A549 (cell line): ENCODE data around the gene SLC24A3.

Source experiments
- EHF ChIP-seq: fragments of 250-450 bp; sonication (Bioruptor Pico); IDR thresholded peaks from 2 replicates; pipeline ENCODE4 v1.5.0; 2020; ENCODE audit warnings: mild to moderate bottlenecking
- NR3C1 ChIP-seq: fragments of >200 bp; sonication (Bioruptor Twin); formaldehyde crosslinking; IDR thresholded peaks from 3 replicates; pipeline ENCODE4 v1.6.1; 2017
- PHF8 ChIP-seq: fragments of 200-600 bp; sonication (generic); IDR thresholded peaks from 2 replicates; pipeline ENCODE4 v1.6.1; 2016; ENCODE audit warnings: low read depth, mild to moderate bottlenecking, antibody characterized with exemption, moderate library complexity, borderline replicate concordance
- TF ChIP-seq, protein P1 (sequence below): fragments of 250-450 bp; sonication (Bioruptor Pico); IDR thresholded peaks from 2 replicates; pipeline ENCODE4 v1.5.0; 2021; ENCODE audit warnings: mild to moderate bottlenecking, moderate library complexity, borderline replicate concordance
- TF ChIP-seq, protein P2 (sequence below): fragments of >200 bp; sonication (Bioruptor Twin); formaldehyde crosslinking; IDR thresholded peaks from 3 replicates; pipeline ENCODE4 v1.5.1; 2016

DNA sequence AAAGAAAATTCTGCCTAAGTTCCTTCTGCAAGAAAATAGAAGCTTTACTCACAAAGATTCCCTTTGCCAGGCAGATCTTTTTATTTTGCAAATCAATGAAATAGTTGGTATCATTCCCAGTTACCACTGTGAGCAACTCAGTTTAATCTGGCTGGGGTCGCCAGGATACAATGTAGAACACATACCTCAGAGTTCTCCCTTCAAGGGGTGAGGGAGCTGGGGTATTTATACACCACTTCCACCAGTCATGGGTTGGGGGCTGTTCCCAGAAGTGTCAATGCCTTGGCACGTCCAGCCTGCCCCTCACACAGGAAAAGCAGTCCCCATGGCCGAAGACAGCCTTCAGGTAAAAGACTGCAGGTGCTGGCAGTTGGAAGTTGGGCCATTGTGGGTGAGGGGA is 86.2 kb downstream of the SLC24A3 start:
- TF ChIP-seq NR3C1 (no peak), PHF8 (no peak), EHF (no peak)
- TF ChIP-seq, protein P1, sequence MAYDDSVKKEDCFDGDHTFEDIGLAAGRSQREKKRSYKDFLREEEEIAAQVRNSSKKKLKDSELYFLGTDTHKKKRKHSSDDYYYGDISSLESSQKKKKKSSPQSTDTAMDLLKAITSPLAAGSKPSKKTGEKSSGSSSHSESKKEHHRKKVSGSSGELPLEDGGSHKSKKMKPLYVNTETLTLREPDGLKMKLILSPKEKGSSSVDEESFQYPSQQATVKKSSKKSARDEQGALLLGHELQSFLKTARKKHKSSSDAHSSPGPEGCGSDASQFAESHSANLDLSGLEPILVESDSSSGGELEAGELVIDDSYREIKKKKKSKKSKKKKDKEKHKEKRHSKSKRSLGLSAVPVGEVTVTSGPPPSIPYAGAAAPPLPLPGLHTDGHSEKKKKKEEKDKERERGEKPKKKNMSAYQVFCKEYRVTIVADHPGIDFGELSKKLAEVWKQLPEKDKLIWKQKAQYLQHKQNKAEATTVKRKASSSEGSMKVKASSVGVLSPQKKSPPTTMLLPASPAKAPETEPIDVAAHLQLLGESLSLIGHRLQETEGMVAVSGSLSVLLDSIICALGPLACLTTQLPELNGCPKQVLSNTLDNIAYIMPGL (CRISPR knock-in tag): no peak
- TF ChIP-seq, protein P2, sequence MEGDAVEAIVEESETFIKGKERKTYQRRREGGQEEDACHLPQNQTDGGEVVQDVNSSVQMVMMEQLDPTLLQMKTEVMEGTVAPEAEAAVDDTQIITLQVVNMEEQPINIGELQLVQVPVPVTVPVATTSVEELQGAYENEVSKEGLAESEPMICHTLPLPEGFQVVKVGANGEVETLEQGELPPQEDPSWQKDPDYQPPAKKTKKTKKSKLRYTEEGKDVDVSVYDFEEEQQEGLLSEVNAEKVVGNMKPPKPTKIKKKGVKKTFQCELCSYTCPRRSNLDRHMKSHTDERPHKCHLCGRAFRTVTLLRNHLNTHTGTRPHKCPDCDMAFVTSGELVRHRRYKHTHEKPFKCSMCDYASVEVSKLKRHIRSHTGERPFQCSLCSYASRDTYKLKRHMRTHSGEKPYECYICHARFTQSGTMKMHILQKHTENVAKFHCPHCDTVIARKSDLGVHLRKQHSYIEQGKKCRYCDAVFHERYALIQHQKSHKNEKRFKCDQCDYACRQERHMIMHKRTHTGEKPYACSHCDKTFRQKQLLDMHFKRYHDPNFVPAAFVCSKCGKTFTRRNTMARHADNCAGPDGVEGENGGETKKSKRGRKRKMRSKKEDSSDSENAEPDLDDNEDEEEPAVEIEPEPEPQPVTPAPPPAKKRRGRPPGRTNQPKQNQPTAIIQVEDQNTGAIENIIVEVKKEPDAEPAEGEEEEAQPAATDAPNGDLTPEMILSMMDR: no peak
